T47D (cell line): Measurements from ENCODE around the gene ATG9A.

Experiments used
- DNase-seq, 2 experiments: peaks; one replicate each; pipeline versions ENCODE4 v3.0.0 to v3.0.0-alpha.2; 2011 to 2012; ENCODE audit warnings: low read depth in 1 of 2, low spot score in 1 of 2
- JUND ChIP-seq: IDR thresholded peaks from 2 replicates; pipeline ENCODE4 v1.6.1; 2012; ENCODE audit warnings: low read depth
- in situ Hi-C: cut with HindIII; loops from 2 replicates; pipeline ENCODE4 v1.10.0; 2016; ENCODE audit warnings: low sequenced_read_pairs, low pct_unique_long_range_greater_than_20kb

Gene ATG9A

DNA sequence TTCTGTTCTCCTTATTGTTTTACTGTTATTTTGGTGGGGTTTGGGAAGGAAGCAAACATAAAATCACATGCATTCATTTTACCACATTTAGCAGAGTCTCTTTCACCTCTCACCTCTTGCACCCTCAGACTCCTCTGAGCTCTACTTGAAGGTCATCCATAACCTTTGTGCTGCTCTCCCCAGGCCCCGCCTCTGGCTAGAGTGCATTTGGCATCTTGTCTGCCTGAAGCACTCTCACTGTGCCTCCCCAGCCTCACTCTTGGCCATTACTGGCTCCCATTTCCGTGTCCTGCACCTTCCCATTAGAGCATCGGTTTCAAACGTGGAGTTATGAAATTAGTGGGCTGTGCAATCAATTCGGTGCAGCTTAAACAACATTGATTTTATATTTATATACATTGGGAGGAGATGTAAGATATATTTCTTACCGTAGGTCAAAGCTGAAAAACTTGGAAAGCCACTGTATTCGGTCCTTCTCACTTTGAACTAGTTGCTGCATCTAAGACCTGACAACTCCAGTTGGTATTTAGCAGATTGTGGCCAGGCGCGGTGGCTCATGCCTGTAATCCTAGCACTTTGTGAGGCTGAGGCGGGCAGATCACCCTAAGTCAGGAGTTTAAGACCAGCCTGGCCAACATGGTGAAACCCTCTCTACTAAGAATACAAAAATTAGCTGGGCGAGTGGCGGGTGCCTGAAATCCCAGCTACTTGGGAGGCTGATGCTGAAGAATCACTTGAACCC, 29.8 kb downstream of the ATG9A start:
- no peak for DNase-seq
- TF ChIP-seq JUND, result no peak
- in situ Hi-C loops, result no loop called here

- TF ChIP-seq JUND, result no peak
- in situ Hi-C loops, result no loop called here
- DNase-seq, result no peak
These were observed 30.5 kb downstream of the ATG9A start for GRCh38 chr2:219198974-219199373.

DNA sequence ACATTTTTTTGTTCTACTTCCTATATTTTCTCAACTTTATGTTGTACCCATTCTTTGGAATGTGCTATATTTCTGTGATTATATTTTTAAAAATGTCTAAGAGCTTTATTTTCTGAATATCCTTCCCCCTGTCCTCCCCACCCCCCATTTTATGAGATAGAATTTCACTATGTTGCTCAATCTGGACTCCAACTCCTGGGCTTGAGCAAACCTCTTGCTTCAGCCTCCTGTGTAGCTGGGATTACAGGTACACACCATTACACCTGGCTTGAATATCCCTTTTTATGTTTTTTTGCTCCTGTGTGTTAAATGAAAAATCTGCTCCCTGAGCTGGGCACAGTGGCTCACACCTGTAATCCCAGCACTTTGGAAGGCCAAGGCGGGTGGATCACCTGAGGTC, 32.0 kb downstream of the ATG9A start:
- TF ChIP-seq JUND, result no peak

GRCh38 chr2:219186754-219187456, 42.5 kb downstream of the ATG9A start:
- no peak for TF ChIP-seq JUND
- no peak for DNase-seq
- in situ Hi-C loops, result no loop called here

More for the DNA sequence above, 32.0 kb downstream of the ATG9A start:
- no peak for DNase-seq
- in situ Hi-C loops, result no loop called here

- no peak for DNase-seq
- TF ChIP-seq JUND, result no peak
- in situ Hi-C loops, result no loop called here
These were observed 45.3 kb downstream of the ATG9A start for GRCh38 chr2:219184121-219184520.

- TF ChIP-seq JUND, result no peak
- no peak for DNase-seq
- in situ Hi-C loops, result no loop called here
These were observed 46.2 kb downstream of the ATG9A start for GRCh38 chr2:219183151-219183772.

DNA sequence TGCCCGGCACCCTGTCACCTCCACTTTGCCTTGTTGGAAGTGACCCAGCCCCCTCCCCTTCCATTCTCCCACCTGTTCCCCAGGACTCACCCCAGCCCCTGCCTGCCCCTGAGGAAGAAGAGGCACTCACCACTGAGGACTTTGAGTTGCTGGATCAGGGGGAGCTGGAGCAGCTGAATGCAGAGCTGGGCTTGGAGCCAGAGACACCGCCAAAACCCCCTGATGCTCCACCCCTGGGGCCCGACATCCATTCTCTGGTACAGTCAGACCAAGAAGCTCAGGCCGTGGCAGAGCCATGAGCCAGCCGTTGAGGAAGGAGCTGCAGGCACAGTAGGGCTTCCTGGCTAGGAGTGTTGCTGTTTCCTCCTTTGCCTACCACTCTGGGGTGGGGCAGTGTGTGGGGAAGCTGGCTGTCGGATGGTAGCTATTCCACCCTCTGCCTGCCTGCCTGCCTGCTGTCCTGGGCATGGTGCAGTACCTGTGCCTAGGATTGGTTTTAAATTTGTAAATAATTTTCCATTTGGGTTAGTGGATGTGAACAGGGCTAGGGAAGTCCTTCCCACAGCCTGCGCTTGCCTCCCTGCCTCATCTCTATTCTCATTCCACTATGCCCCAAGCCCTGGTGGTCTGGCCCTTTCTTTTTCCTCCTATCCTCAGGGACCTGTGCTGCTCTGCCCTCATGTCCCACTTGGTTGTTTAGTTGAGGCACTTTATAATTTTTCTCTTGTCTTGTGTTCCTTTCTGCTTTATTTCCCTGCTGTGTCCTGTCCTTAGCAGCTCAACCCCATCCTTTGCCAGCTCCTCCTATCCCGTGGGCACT, 46.9 kb downstream of the ATG9A start:
- DNase-seq, result no peak
- no peak for TF ChIP-seq JUND
- in situ Hi-C loops, result no loop called here

GRCh38 chr2:219181531-219181930, 47.9 kb downstream of the ATG9A start:
- no peak for DNase-seq
- in situ Hi-C loops, result no loop called here
- no peak for TF ChIP-seq JUND

- no peak for TF ChIP-seq JUND
- no peak for DNase-seq
- in situ Hi-C loops, result no loop called here
These were observed 48.5 kb downstream of the ATG9A start for GRCh38 chr2:219180961-219181360.

GRCh38 chr2:219179601-219180465, 49.6 kb downstream of the ATG9A start:
- no peak for DNase-seq
- no peak for TF ChIP-seq JUND
- in situ Hi-C loops, result no loop called here

DNA sequence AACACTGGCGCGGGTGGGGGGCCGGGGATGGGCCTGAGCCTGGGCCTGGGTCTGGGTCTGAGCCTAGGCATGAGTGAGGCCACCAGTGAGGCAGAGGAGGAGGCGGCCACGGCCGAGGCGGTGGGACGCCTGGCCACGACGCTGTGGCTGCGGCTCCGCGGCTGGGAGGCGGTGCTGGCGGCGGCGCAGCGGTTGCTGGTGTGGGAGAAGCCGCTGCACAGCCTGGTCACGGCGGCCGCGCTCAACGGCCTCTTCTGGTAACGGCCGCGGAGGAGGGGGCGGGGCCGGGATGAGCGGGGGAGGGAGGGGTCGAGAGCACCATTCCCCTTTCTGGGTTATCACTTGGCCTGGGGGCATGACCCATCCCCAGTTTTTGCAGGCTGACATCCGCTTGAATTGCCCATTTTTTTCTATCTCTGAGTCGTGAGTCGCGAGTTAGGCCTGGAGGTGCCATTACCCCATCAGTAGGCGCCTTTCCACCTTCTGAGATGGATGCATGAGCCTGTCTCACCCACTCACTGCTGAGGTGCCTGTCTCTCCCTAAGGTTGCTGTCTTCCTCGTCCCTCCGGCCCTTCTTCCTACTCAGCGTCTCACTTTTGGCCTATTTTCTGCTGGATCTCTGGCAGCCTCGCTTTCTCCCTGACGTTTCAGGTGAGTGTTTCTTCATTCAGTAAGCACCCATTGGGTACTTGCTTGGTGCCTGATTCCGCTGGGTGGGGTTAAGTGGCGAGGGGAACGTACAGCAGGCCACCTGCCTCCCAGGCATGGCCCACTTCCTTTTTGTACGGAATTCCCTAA, 50.9 kb downstream of the ATG9A start:
- in situ Hi-C loops, result no loop called here
- peak in 1 of 2 experiments; percentile 27 for DNase-seq

More for the DNA sequence above, 50.9 kb downstream of the ATG9A start:
- no peak for TF ChIP-seq JUND
